GM18868 (cell line): ENCODE measurements around the gene FERD3L.

Source experiments
- ATAC-seq: cut with Tn5 transposase; IDR thresholded peaks from one replicate; pipeline ENCODE4 v1.9.1; 2021; ENCODE audit warnings: mild to moderate bottlenecking, moderate library complexity; ENCODE audit not compliant: unreplicated experiment

FERD3L gene

GRCh38 chr7:19117091-19117869 lies 27.9 kb downstream of the FERD3L start, which contains the start of gene TWIST1:
Gene TWIST1 (minus strand): TSS chr7:19117636. CDS start chr7:19117321, 315 bp downstream.
- ATAC-seq = peak; percentile 58

- peak; percentile 32 for ATAC-seq
Measured at GRCh38 chr7:19116121-19117090, 28.8 kb downstream of the FERD3L start.

- no peak for ATAC-seq
Measured at GRCh38 chr7:19114551-19114855, 30.7 kb downstream of the FERD3L start.

- no peak for ATAC-seq
Measured at GRCh38 chr7:19113855-19114550, 31.2 kb downstream of the FERD3L start.

GRCh38 chr7:19113002-19113350 lies 32.2 kb downstream of the FERD3L start:
- ATAC-seq = no peak

GRCh38 chr7:19112274-19113001 lies 32.8 kb downstream of the FERD3L start:
- ATAC-seq = no peak

- ATAC-seq = no peak
Measured at GRCh38 chr7:19111474-19112273, 33.5 kb downstream of the FERD3L start.

GRCh38 chr7:19110776-19111175 lies 34.4 kb downstream of the FERD3L start:
- ATAC-seq = no peak

GRCh38 chr7:19110026-19110730 lies 35.0 kb downstream of the FERD3L start:
- ATAC-seq = no peak

GRCh38 chr7:19109000-19109946 lies 35.9 kb downstream of the FERD3L start:
- no peak for ATAC-seq

GRCh38 chr7:19107356-19108146 lies 37.7 kb downstream of the FERD3L start:
- ATAC-seq = no peak

GRCh38 chr7:19107081-19107355 lies 38.2 kb downstream of the FERD3L start:
- ATAC-seq = no peak

GRCh38 chr7:19106241-19107080 lies 38.8 kb downstream of the FERD3L start:
- no peak for ATAC-seq

- ATAC-seq = no peak
Measured at GRCh38 chr7:19105546-19105945, 39.7 kb downstream of the FERD3L start.

- no peak for ATAC-seq
Measured at GRCh38 chr7:19104811-19105210, 40.4 kb downstream of the FERD3L start.

GRCh38 chr7:19102884-19103283 lies 42.3 kb downstream of the FERD3L start:
- no peak for ATAC-seq

- ATAC-seq = no peak
Measured at GRCh38 chr7:19101909-19102308, 43.3 kb downstream of the FERD3L start.
